Skeletal muscle satellite cell (primary cell): ENCODE results near the gene IFT57. TPM values are rescaled to one million over a fixed set of nuclear protein-coding genes. Genes with fewer than 3 reads are reported as not detected.
"Not testable (repeated sequence)": the region's sequence is repeated elsewhere in the genome, so short reads cannot be mapped to it uniquely, and the experiment has no call there.

Source experiments
- H3K27me3 ChIP-seq: 2 replicates; pipeline ENCODE4 v1.7.0; 2013; ENCODE audit warnings: low read length; ENCODE audit not compliant: control insufficient read depth, insufficient read depth
- H3K36me3 ChIP-seq: 2 replicates; pipeline ENCODE4 v1.7.0; 2013; ENCODE audit warnings: mild to moderate bottlenecking, control low read depth, low read length; ENCODE audit not compliant: insufficient read depth
- H3K4me1 ChIP-seq: 2 replicates; pipeline ENCODE4 v1.7.0; 2013; ENCODE audit warnings: low read length; ENCODE audit not compliant: control insufficient read depth, insufficient read depth
- H3K4me2 ChIP-seq: 2 replicates; pipeline ENCODE4 v1.7.0; 2013; ENCODE audit warnings: mild to moderate bottlenecking, low read length
- H3K4me3 ChIP-seq: 2 replicates; pipeline ENCODE4 v1.7.0; 2013; ENCODE audit warnings: low read length
- H3K9ac ChIP-seq: 2 replicates; pipeline ENCODE4 v1.7.0; 2013; ENCODE audit warnings: mild to moderate bottlenecking, low read depth, low read length, moderate library complexity
- H3K9me3 ChIP-seq: replicated peaks from 2 replicates; pipeline ENCODE4 v1.7.0; 2013; ENCODE audit warnings: mild to moderate bottlenecking, control low read depth, low read length
- total RNA-seq: library from RNA; depleted of rRNA; stranded (reverse); fragments of >200 nt; gene quantifications from 2 replicates; pipeline ENCODE4 v1.2.3, GENCODE V29; 2012; rRNA removed

Gene IFT57, protein sequence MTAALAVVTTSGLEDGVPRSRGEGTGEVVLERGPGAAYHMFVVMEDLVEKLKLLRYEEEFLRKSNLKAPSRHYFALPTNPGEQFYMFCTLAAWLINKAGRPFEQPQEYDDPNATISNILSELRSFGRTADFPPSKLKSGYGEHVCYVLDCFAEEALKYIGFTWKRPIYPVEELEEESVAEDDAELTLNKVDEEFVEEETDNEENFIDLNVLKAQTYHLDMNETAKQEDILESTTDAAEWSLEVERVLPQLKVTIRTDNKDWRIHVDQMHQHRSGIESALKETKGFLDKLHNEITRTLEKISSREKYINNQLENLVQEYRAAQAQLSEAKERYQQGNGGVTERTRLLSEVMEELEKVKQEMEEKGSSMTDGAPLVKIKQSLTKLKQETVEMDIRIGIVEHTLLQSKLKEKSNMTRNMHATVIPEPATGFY
- 44.1 and 44.4 TPM in 2 replicates for total RNA-seq

DNA sequence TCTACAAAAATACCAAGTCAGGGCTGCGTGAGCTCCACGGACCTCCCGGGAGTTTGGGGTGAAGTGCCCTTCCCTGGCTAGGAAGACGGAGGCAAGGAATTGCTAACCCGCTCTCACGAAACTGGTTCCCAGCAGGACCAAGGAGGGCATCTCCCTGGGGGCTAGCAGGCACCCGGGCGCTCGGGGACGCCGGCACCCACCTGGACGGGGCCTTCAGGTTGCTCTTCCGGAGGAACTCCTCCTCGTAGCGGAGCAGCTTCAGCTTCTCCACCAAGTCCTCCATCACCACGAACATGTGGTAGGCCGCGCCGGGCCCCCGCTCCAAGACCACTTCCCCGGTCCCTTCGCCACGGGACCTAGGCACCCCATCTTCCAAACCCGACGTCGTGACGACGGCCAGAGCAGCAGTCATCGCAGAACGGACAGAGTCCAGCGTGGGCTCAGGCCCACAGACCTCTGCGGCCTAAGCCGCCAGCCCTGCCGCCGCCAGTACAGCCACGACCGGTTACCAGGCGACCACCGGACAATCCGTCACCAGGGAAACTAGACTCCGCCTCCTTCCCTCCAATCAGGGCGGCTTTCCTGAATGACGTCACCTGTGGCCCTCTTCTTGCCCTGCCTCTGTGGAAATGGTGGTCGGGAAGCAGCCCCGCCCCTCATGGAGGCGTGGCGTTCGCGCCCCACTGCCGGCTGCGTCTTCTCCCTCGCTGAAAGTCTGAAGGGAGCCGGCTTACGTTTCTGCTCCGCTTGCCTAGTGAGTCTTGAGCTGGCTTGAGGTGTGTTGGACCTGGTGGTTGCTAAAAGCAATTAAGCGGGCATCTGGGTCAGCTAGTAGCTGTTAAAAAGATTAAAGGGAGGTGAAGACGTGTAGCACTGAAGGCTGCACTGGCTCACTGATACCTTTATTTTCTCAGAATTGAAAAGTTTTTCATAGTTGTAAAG, at the start of gene IFT57:
Gene IFT57 (minus strand): TSS at position 514 of the 942 bp plus-strand sequence. CDS start 102 bp downstream, at position 412.
- Histone ChIP-seq H3K9me3 (no peaks in the 10 kb centered on the region), H3K27me3 (no peaks in the 10 kb centered on the region), H3K4me3 (peak within 1 kb of the TSS; percentile 87), H3K4me2 (peak within 1 kb of the TSS; percentile 85), H3K36me3 (no peaks in the 10 kb centered on the region), H3K4me1 (peaks cover 48% of the 10 kb centered on the region), H3K9ac (peak within 1 kb of the TSS; percentile 88)

DNA sequence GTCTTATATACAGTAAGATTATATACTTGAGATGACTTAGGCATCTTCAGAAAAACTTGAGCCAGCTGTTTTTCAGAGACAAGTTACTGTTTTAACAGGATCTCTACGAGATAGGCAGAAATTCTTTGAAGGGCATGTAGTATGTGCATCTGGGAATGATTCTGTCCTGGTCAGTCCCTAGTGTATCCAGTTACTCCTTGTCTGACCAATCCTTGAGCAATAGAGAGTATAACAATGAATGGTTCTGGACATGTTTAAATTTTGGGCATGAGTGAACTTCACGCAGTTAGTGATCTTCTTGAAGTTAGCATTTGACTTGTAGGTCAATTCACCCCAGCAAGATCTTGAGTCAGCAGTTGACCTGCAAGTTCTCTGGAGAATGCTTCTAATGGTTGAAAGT, 49.4 kb upstream of the IFT57 start:
- H3K4me3 ChIP-seq: no peak overlapping the region
- no peak overlapping the region for H3K9ac ChIP-seq
- no peak overlapping the region for H3K4me2 ChIP-seq
- no peaks in the 10 kb centered on the region for H3K27me3 ChIP-seq
- no peaks in the 10 kb centered on the region for H3K4me1 ChIP-seq
- no peaks in the 10 kb centered on the region for H3K9me3 ChIP-seq
- no peaks in the 10 kb centered on the region for H3K36me3 ChIP-seq

DNA sequence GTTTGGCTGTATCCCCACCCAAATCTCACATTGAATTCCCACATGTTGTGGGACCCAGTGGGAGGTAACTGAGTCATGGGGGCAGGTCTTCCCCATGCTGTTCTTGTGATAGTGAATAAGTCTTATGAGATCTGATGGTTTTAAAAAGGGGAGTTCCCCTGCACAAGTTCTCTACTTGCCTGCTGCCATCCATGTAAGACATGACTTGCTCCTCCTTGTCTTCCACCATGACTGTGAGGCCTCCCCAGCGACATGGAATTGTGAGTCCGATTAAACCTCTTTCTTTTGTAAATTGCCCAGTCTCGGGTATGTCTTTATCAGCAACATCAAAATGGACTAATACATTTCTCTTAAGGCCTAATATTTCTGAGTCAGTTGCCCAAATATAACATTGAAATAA, 46.0 kb upstream of the IFT57 start:
- not testable (repeated sequence) for H3K4me2 ChIP-seq, H3K27me3 ChIP-seq, H3K9me3 ChIP-seq, H3K4me1 ChIP-seq, H3K36me3 ChIP-seq, H3K9ac ChIP-seq, H3K4me3 ChIP-seq

DNA sequence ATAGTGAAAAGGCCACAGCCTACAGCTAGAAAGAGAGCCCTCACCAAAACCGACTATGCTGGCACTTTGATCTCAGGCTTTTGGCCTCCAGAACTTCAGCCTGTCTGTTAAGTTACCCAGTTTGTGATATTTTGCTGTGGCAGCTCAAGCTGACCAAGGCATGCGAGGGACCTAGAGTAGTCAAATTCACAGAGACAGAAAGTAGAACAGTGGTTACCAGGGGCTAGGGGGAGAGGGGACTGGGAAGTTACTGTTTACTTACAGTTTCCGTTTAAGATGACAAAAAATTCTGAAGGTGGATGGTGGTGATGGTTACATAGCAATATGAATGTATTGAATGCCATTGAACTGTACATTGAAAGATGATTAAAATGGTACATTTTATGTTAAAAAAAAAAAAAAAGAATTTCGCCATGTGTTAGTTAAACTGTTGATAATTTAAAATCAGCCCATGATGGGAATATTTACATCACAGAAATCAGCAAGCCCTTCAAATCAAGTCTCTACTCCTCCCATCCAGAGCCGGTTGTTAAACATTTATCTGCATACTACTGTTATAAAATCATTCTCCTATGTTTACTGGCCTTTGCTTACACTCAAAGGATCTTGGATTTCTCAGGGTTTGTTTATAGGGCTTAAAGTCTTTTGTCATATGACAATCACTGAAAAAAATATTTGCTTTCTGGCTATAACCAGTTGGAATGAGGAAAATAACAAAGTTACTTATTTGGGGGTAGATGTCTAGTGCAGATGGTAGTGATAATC, 42.5 kb upstream of the IFT57 start:
- not testable (repeated sequence) for H3K27me3 ChIP-seq, H3K9me3 ChIP-seq, H3K4me2 ChIP-seq, H3K9ac ChIP-seq, H3K36me3 ChIP-seq, H3K4me3 ChIP-seq, H3K4me1 ChIP-seq

DNA sequence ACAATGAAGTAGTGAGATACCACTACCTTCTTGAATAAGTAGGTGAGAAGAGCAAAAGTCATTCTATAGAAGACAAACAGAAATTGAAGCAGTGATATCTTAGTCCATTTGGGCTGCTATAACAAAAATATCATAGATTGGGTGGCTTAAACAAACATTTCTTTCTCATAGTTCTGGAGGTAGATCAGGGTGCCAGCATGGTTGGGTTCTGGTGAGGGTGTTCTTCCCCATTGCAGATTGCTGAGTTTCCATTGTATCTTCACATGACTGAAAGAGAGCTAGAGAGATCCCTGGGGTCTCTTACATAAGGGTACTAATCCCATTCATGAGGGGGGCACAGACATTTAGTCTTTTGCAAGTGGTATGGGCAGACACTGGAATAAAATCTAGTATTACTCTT, 32.9 kb upstream of the IFT57 start:
- no peaks in the 10 kb centered on the region for H3K27me3 ChIP-seq
- H3K36me3 ChIP-seq: no peaks in the 10 kb centered on the region
- no peak overlapping the region for H3K4me3 ChIP-seq
- no peaks in the 10 kb centered on the region for H3K9me3 ChIP-seq
- no peak overlapping the region for H3K4me2 ChIP-seq
- H3K4me1 ChIP-seq: no peaks in the 10 kb centered on the region
- H3K9ac ChIP-seq: no peak overlapping the region

DNA sequence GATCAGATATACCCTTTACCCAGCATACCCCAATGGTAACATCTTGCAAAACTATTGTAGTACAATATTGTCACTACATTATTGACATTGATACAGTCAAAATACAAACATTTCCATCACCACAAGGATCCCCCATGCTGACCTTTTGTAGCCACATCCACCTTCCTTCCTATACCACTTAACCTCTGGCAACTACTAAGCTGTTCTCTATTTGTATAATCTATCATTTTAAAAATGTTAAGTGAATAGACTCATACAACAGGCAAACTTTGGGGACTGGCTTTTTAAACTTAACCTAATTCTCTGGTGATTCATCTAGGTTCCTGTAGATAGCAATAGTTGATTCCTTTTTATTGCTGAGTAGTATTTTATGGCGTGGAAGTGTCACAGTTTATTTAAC, 29.6 kb upstream of the IFT57 start:
- Histone ChIP-seq H3K36me3 (no peaks in the 10 kb centered on the region), H3K9me3 (no peaks in the 10 kb centered on the region), H3K27me3 (no peaks in the 10 kb centered on the region), H3K9ac (no peak overlapping the region), H3K4me3 (no peak overlapping the region), H3K4me2 (no peak overlapping the region), H3K4me1 (no peaks in the 10 kb centered on the region)

DNA sequence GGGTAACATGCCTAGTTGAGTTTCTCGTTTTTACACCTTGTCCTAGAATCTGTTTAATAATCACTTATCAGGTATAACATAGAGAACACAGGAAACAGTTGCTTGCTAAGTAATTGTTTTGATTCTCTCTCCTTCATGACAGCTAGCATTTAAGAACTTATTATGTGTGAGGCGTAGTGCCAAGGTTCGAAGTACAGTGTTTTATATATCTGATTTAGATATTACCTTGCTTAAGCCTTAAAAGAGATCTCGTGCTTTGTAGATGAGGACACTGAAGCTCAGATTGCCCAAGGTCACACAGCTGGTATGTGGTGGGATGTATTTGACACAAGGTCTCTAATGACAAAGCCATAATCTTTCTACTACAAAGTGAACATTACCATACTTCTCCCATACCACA, 29.0 kb upstream of the IFT57 start:
- H3K4me2 ChIP-seq: no peak overlapping the region
- no peak overlapping the region for H3K4me3 ChIP-seq
- no peaks in the 10 kb centered on the region for H3K36me3 ChIP-seq
- no peaks in the 10 kb centered on the region for H3K27me3 ChIP-seq
- no peaks in the 10 kb centered on the region for H3K4me1 ChIP-seq
- no peak overlapping the region for H3K9ac ChIP-seq
- H3K9me3 ChIP-seq: no peaks in the 10 kb centered on the region

DNA sequence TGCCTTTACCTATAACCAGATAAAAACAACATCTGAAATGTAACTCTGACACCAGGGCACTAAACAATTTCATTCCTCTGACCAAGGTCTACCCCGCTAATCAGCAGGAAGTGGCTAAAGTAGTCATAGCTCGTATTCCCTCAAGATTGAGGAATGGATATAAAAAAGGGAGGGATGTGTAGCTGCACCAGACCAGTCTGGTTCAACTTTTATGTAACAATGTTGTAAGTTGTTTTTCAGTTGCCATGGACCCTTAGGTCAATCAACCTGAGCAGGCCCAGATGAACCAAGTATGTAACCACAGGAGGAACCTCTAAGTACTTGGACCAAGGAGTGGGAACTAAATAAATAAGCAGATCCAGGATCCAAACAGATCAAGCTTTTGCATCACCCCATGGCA, 28.4 kb upstream of the IFT57 start:
- no peaks in the 10 kb centered on the region for H3K4me1 ChIP-seq
- H3K36me3 ChIP-seq: no peaks in the 10 kb centered on the region
- no peak overlapping the region for H3K4me2 ChIP-seq
- H3K9me3 ChIP-seq: no peaks in the 10 kb centered on the region
- H3K27me3 ChIP-seq: no peaks in the 10 kb centered on the region
- H3K9ac ChIP-seq: no peak overlapping the region
- no peak overlapping the region for H3K4me3 ChIP-seq

DNA sequence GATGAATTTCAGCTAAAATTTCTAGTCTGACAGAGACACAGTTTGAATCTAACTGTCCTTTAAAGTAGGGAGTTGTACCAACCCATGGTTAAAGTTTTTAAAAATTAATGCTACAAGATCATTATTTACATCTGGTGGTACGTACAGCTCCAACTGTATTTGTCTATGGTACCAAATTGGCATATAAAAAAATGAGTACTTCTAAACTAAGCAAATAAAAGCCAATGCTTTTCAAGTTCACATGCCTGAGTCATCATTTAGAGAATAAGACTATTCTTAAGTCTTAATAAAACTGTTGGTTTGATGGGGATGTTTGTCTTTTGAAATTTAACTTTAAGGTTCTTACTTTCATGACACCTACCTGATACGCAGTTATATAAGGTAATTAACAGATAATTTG, 21.0 kb upstream of the IFT57 start:
- no peak overlapping the region for H3K4me3 ChIP-seq
- no peak overlapping the region for H3K9ac ChIP-seq
- no peaks in the 10 kb centered on the region for H3K4me1 ChIP-seq
- H3K36me3 ChIP-seq: no peaks in the 10 kb centered on the region
- H3K4me2 ChIP-seq: no peak overlapping the region
- no peaks in the 10 kb centered on the region for H3K9me3 ChIP-seq
- H3K27me3 ChIP-seq: no peaks in the 10 kb centered on the region

DNA sequence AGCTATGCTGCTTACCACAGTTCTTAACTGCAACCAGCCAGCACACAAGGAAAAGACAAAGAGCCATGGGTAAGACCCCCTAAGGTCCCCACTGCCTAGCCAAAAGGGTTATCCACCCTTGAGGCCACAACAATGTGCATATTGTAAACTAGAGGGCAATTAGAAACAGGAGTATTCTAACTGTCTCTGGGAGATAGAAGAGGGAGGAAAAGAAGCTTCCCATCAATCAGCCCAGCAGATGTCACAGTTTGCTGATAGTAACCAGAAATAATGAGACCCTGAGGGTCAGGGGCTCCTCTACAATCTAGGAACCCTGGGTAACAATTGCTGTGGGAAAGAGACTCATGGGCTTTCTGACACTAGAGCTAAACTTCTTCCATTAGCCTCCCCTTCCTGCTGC, 20.6 kb upstream of the IFT57 start:
- Histone ChIP-seq H3K9ac (no peak overlapping the region), H3K36me3 (no peaks in the 10 kb centered on the region)

DNA sequence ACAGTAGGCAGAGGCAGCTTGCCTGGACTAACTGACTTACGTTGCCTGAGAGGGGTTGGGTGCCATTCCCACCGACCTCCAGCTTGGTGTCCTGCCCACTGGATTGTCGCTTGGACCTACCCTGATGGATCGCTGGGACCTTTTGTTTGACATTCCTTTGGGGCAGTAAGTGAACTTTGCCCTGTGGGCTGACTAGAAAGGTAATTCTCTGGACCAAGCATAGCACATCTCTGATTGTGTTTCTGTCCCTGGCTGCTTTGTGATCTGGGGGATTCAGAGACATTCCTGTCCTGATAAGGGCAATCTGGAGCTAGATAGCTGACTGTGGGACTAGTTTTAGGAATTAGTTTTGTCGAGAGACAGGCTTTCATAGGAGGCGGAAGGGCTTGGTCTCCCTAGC, 19.5 kb upstream of the IFT57 start:
- Histone ChIP-seq H3K27me3 (no peaks in the 10 kb centered on the region), H3K36me3 (no peaks in the 10 kb centered on the region), H3K4me1 (no peaks in the 10 kb centered on the region), H3K9ac (no peak overlapping the region), H3K4me3 (no peak overlapping the region), H3K9me3 (no peaks in the 10 kb centered on the region), H3K4me2 (no peak overlapping the region)

More for the DNA sequence above, 20.6 kb upstream of the IFT57 start:
- Histone ChIP-seq H3K4me3 (no peak overlapping the region), H3K27me3 (no peaks in the 10 kb centered on the region), H3K4me2 (no peak overlapping the region), H3K9me3 (no peaks in the 10 kb centered on the region), H3K4me1 (no peaks in the 10 kb centered on the region)
